ENCODE results near the gene CRIM1.
"Not testable (repeated sequence)": the region's sequence is repeated elsewhere in the genome, so short reads cannot be mapped to it uniquely, and the experiment has no call there.

The CRIM1 gene

DNA sequence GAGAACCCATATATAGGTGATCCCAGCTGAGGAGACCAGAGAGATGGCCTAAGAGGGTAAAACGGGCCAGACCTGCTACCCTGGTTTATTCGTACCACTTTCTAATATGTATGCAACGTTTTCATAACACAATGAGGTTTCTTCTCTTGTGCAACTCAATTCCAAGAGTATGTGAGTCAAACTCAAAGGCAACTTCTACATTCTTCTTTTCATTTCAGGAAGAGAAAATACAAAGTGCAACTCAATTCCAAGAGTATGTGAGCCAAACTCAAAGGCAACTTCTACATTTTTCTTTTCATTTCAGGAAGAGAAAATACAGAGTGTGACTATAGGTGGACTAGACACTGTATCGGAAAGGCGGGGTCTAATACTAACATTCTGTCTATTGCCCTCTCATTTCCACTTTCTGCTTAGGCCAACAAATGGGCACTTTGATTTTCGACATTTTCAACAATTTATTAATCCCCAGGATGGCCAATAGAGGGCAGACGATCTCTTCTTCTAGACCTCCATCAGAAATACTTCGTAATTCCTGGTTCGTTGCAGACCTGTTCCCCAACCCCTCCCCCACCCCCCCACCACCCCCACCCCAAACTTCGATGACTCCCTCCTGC, 3.7 kb upstream of the CRIM1 start:
- no peak for DNase-seq (ENCODE audit: low read depth)

DNA sequence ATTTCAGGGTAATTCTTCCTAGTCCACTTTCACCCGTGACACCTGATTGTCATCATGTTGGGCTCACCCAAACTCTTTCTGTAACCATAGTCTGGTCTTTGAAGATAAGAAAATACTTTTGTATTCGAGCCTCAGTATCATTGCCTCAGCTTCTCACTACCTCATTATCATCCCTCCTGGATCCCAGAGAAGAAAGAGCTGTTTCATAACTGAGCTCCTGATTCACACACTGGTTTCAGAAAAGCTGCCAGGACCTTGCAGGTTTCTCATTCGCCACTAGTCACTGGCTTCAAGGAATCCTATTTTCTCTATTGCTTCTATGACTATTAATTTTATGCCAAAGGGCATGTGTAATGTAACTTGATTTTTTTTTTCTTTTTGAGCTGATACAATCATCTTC, 2.9 kb upstream of the CRIM1 start:
- peak; percentile 64 for DNase-seq (ENCODE audit: low read depth)

- no peak for DNase-seq (ENCODE audit: low read depth)
These were observed 797 bp upstream of the CRIM1 start for GRCh38 chr2:36354811-36355150.

DNA sequence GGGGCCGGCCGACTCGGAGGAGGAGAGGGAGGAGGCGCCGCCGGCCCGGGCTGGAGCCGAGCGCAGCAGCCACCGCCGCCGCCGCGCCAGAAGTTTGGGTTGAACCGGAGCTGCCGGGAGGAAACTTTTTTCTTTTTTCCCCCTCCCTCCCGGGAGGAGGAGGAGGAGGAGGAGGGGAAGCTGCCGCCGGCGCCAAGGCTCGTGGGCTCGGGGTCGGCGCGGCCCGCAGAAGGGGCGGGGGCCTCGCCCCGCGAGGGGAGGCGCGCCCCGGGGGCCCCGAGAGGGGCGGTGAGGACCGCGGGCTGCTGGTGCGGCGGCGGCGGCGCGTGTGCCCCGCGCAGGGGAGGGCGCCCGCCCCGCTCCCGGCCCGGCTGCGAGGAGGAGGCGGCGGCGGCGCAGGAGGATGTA, 316 bp downstream of the CRIM1 start:
- DNase-seq (ENCODE audit: low read depth), result no peak

GRCh38 chr2:36356298-36356989, 866 bp downstream of the CRIM1 start:
- no peak for DNase-seq (ENCODE audit: low read depth)

DNA sequence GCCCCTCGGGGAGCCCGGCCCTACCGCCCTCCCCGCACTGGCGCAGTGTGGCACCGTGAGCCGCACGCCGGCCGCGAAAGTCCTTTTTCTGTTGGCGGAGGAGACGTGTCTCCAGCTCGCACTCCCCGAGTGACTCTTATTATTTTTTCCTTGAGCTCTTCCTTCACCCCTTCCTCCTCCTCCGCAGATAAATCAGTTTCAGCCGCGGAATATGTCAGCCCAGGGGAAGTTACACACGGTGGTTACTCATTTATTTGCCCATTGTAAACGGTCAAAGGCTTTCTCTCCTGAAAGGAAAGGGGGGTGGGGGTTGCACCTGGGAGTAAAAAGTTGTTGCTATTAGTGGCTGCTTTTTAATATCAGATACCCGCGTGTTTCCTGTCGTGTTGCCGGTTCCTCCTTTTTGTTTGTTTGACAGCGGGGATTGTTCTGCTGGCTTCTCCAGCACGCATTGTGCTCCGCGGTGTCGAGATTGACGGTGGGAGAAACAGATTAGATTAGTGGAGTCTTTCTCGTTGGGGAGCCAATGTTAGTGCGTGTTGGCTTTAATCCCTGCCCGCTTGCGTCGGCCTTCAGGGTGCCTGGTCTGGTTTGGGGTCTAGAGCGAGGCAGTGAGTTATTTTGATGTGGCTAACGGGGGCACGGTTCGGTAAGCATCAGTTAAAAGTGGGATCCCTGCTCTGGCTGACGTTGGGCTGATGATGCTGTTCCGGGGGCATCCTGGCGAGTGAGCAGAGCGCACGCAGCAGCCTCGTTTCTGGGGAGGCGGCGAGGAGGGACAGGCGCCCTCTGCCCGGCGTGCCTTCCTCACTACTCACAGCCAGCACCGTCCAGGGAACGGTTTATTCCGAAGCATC, 1.6 kb downstream of the CRIM1 start:
- DNase-seq (ENCODE audit: low read depth), result no peak

DNA sequence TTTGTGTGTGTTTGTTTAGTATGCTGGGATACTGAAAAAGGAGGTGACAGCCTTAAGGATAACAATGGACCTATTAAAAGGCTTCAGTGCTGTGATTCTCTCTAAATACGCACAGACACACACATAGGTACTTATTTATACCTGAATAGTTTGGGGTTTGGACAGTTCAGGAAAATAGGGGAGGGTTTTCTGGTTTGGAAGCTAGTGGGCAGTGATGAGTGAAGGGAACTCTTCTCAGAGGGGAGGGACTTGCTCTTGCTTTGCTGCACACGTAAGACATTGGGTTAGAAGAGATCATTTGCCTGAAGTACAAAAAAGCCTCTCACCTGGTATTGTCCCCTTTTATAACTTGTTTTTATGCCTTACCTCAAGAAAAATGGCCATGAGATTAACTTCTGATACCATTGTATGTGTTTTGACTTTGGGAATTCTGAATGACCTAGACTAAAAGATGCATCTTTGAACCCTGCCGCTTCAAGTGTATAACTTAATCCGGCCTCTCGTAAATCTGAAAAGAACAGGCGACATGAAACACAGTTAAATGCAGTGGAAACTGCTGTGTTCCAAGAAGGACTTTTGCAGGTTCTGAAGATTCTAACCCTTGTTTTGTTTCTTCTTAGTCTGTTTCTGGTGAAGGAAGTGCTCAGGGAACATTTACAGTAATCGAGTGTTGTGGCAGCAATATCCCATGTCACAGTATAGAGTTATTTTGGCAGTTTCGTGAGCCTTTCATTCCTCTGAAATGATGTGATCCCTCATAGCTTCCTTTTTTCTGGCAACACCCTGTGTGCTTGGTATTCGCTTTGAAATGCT, 2.5 kb downstream of the CRIM1 start:
- no peak for DNase-seq (ENCODE audit: low read depth)

GRCh38 chr2:36359067-36359466, 3.5 kb downstream of the CRIM1 start:
- DNase-seq (ENCODE audit: low read depth), result no peak

DNA sequence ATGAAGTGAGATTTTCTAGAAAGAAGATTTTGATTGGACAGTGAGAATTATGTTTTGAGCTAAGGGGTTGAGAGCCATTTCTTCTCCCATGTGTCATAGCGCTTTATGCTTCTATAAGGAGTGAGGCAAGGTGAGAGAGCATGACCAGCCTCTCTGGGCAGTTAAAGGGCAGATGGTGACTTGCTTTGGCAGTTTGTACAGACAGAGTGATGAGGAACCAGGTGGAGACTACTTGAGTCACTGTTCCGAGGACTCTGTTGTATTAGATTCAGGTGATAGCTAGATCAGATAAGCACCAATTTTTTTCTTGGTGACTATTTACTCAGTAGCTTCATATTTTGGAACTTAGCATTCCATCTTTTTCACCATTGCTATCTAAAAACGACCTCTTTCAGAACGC, 4.5 kb downstream of the CRIM1 start:
- no peak for DNase-seq (ENCODE audit: low read depth)

GRCh38 chr2:36360834-36361233, 5.3 kb downstream of the CRIM1 start:
- DNase-seq (ENCODE audit: low read depth), result no peak

DNA sequence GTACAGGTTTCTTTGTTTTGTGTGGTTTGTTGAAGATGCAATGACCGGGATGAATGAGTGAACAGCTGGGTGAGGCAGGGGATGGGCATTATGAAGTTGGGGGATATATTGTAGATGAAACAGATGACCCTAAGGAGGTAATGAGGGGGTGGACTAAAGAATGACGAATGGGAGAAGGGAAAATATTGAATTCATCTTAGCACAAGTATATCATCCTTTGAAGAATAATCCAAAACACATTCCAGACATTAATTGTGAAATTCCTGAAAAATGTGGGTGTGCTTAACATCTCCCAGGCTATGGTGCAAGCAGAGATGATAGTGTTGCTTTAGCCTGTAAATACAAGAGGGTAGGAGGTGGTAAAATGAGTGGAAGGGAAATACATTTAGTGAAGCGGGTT, 5.8 kb downstream of the CRIM1 start:
- no peak for DNase-seq (ENCODE audit: low read depth)

- DNase-seq (ENCODE audit: low read depth), result peak; percentile 57
These were observed 6.7 kb downstream of the CRIM1 start for GRCh38 chr2:36362291-36362690.

- not testable (repeated sequence) for DNase-seq (ENCODE audit: low read depth)
These were observed 7.5 kb downstream of the CRIM1 start for GRCh38 chr2:36363085-36363484.

- no peak for DNase-seq (ENCODE audit: low read depth)
These were observed 11.0 kb downstream of the CRIM1 start for GRCh38 chr2:36366491-36367120.

- DNase-seq (ENCODE audit: low read depth), result no peak
These were observed 11.9 kb downstream of the CRIM1 start for GRCh38 chr2:36367486-36367885.

- no peak for DNase-seq (ENCODE audit: low read depth)
These were observed 12.3 kb downstream of the CRIM1 start for GRCh38 chr2:36367895-36368353.

DNA sequence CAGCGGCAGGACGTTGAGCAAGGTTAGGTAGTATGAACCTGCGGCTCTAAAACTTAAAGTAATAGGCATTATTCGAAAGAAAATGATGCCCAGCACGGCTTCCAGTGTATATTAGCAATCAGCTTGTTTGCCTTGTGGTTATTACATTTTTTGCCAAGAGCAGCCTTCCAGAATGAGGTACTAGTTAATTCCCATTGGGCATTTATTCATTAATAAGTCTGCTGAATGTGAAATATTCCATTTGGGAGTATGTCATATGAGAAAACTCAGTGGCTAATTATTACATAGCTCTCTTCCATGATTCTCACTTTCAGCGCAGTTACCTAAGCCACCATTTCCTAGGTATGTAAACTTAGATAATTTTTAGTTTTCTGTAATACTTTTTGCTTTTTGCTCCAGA, 12.9 kb downstream of the CRIM1 start:
- no peak for DNase-seq (ENCODE audit: low read depth)

- no peak for DNase-seq (ENCODE audit: low read depth)
These were observed 13.6 kb downstream of the CRIM1 start for GRCh38 chr2:36369163-36369562.

- no peak for DNase-seq (ENCODE audit: low read depth)
These were observed 14.1 kb downstream of the CRIM1 start for GRCh38 chr2:36369716-36370115.

DNA sequence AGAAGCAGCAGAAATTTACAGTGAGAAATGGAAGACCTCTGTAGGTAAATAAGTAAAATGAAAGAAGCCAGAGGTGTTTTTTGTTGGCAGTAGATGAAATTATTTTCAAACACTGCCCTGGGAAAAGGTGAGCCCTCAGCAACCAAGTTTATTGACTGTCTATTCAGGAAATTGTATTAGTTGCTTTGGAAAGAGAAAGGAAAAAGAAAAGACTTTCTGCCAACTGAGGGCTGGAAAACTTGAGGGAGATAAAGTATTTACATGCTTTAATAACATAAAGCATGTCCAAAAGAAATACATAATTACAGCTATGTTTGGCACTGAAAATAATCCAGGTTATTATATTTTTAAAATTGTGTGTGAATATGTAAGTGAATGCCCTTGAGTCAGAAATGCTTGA, 14.7 kb downstream of the CRIM1 start:
- no peak for DNase-seq (ENCODE audit: low read depth)

GRCh38 chr2:36371070-36371874, 15.7 kb downstream of the CRIM1 start:
- DNase-seq (ENCODE audit: low read depth), result no peak

All from stromal cell of bone marrow (primary cell).